ENCODE measurements around the gene HDDC3. TPM values are rescaled to one million over a fixed set of nuclear protein-coding genes. Genes with fewer than 3 reads are reported as not detected.

HDDC3 gene
- total RNA-seq, 1 experiment from 2014 or later, result 26.7 TPM

DNA sequence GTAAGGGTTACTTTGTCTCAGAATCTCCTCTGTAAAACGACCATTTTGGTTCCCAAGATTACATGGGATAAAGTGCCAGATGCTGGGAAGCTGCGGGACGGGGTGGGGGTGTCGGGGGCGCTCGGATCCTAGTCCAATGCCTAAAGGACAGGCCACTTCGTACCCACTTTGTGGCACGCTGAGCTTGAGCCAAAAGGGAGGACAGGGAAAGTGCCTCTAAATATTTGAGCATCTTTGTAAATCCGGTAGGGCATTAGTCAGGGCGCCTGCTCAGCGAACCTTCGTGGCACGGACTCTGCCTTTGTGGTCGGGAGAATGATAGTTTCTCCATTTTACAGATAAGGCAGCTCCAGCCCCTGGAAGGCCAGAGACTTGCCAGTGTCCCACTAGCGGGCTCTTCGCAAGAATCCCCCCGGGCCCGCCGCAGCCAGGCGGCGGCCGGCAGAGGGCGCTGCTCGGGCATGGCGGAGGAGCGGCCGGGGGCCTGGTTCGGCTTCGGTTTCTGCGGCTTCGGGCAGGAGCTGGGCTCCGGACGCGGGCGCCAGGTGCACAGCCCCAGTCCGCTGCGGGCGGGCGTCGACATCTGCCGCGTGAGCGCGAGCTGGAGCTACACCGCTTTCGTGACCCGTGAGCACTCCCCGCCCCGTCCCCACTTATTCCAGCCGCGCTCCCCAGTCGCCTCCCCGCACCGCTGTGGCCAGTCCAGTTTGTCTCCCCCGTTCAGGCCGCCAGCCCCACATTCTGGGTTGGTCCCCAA lies 24.1 kb upstream of the HDDC3 start:
- Mint-ChIP-seq H3K36me3 (ENCODE audit: insufficient read depth, unreplicated experiment) (peaks cover 64% of the 10 kb centered on the region), H3K27ac (ENCODE audit: unreplicated experiment) (peak overlapping the region; percentile 78), H3K4me3 (ENCODE audit: low read depth, unreplicated experiment) (peak overlapping the region; percentile 92), H3K9me3 (ENCODE audit: low read depth, unreplicated experiment) (no peaks in the 10 kb centered on the region), H3K4me1 (ENCODE audit: low read depth, unreplicated experiment) (no peaks in the 10 kb centered on the region), H3K27me3 (ENCODE audit: unreplicated experiment) (no peaks in the 10 kb centered on the region)
- CTCF ChIA-PET, result interaction anchor here (0.7 to 3.2 kb wide), 7 partner anchors 24 to 316 kb away, joined by 3 to 23 read pairs (median 3); partner anchors contain the start of genes HDDC3 and PRC1
- TF ChIP-seq, protein P1, sequence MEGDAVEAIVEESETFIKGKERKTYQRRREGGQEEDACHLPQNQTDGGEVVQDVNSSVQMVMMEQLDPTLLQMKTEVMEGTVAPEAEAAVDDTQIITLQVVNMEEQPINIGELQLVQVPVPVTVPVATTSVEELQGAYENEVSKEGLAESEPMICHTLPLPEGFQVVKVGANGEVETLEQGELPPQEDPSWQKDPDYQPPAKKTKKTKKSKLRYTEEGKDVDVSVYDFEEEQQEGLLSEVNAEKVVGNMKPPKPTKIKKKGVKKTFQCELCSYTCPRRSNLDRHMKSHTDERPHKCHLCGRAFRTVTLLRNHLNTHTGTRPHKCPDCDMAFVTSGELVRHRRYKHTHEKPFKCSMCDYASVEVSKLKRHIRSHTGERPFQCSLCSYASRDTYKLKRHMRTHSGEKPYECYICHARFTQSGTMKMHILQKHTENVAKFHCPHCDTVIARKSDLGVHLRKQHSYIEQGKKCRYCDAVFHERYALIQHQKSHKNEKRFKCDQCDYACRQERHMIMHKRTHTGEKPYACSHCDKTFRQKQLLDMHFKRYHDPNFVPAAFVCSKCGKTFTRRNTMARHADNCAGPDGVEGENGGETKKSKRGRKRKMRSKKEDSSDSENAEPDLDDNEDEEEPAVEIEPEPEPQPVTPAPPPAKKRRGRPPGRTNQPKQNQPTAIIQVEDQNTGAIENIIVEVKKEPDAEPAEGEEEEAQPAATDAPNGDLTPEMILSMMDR (IDR thresholded peaks at IDR 0.05; ENCODE audit: unreplicated experiment), result peak; percentile 90
- intact Hi-C loops (cut with micrococcal nuclease; ENCODE audit: unreplicated experiment), result loop anchor here (5.0 to 10.0 kb wide), 2 partner anchors 76 to 318 kb away; no protein-coding TSS in a partner anchor
- BruUV-seq (replicated peaks), result no TSS peak
- peak; percentile 22 for DNase-seq

DNA sequence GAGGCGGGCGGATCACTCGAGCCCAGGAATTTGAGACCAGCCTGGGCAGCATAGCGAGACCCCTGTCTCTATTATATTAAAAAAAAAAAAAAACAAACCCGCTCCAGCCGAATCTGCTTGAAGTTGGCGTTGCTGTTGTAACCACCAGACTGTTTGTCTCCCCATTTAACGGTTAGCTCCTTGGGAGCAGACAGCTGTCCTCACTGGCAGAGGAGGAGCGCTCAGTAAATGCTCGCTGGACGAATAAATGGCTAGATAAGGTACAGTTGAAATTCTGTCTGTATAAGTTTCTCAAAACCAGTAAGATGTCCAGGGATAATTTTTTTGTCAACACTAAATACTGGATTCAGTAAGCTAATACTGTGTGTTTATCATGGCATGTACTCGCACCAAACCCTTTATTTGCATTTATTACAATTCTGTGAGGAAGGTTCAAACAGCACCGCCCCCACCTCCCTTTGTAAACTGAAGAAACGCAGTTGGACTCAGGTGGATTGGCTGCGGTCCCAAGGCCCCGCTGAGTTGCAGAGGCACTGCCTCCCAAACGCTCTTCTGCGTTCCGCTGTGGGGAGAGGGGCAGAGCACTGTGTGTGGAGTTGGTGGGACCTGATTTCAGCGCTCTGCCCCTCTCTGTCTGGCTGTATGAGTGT lies 23.4 kb upstream of the HDDC3 start:
- intact Hi-C loops (cut with micrococcal nuclease; ENCODE audit: unreplicated experiment), result loop anchor here (5.0 to 10.0 kb wide), 2 partner anchors 77 to 319 kb away; no protein-coding TSS in a partner anchor
- CTCF ChIA-PET, result interaction anchor here (0.7 to 3.2 kb wide), 8 partner anchors 21 to 317 kb away, joined by 3 to 23 read pairs (median 4); partner anchors contain the start of genes HDDC3, PRC1 and UNC45A
- TF ChIP-seq, protein P1 (IDR thresholded peaks at IDR 0.05; ENCODE audit: unreplicated experiment), result no peak
- Mint-ChIP-seq H3K27me3 (ENCODE audit: unreplicated experiment) (no peaks in the 10 kb centered on the region), H3K9me3 (ENCODE audit: low read depth, unreplicated experiment) (no peaks in the 10 kb centered on the region), H3K4me3 (ENCODE audit: low read depth, unreplicated experiment) (peak overlapping the region; percentile 92), H3K4me1 (ENCODE audit: low read depth, unreplicated experiment) (no peaks in the 10 kb centered on the region), H3K36me3 (ENCODE audit: insufficient read depth, unreplicated experiment) (peaks cover 59% of the 10 kb centered on the region), H3K27ac (ENCODE audit: unreplicated experiment) (peak overlapping the region; percentile 78)
- TSS peak; percentile 56 for BruUV-seq (replicated peaks)
- peak; percentile 30 for DNase-seq

DNA sequence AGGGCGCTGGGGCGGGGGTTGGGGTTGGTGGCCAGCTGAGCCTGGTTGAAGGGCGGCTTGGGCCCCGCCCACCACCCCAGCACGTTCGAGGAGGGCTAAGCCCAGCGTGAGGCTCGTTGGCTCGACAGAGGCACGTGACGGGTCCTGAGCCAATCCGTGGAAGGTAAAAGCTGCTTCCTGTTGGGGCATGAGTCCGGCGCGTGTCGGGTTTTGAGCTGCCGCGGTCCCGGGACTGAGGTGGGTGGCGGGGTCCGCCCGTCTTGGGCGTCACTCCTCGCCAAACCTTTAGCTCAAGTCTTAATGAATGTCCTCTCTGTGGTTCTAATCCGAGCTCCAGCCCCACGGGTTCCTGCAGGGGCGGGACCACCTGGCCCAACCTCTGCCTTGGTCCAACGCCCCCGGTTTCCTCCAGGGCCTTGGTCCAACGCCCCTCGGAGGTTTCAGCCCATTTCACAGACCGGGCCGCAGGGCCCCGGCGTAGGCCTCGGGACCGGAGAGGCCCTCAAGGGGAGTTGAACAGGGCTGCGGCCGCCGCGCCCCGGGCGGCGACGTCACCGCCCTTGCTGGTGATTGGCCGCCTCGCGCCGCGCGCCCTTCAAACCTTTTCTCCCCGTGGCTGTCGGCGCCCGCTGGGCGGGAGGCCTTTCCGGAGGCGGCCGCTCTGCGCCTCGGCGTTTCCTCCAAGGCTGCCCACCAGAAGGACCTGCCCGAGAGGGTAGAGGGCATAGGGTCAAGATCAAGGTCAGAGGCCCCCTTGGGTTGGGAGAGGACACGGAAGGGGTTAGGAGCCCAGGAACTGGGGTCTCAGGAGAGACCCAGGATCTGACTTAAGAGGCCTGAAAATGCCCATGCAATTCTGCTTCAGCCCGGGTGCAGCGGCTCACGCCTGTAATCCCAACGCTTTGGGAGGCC lies 22.6 kb upstream of the HDDC3 start, which contains the start of gene RCCD1:
RCCD1 (plus strand) TSS at position 173 of the 912 bp plus-strand sequence. CDS start 1,851 bp downstream, outside the sequence.
- H3K4me3 Mint-ChIP-seq (ENCODE audit: low read depth, unreplicated experiment), result peak within 1 kb of the TSS; percentile 92

More for the DNA sequence above, 22.6 kb upstream of the HDDC3 start, which contains the start of gene RCCD1:
- H3K9me3 Mint-ChIP-seq (ENCODE audit: low read depth, unreplicated experiment), result no peaks in the 10 kb centered on the region
- peak within 1 kb of the TSS; percentile 78 for H3K27ac Mint-ChIP-seq (ENCODE audit: unreplicated experiment)
- no peaks in the 10 kb centered on the region for H3K4me1 Mint-ChIP-seq (ENCODE audit: low read depth, unreplicated experiment)
- H3K36me3 Mint-ChIP-seq (ENCODE audit: insufficient read depth, unreplicated experiment), result peaks cover 59% of the 10 kb centered on the region
- CTCF ChIA-PET, result interaction anchor here (0.7 to 3.2 kb wide), 5 partner anchors 20 to 476 kb away, joined by 3 to 23 read pairs (median 6); partner anchors contain the start of genes HDDC3 and UNC45A
- no peaks in the 10 kb centered on the region for H3K27me3 Mint-ChIP-seq (ENCODE audit: unreplicated experiment)
- TSS peak; percentile 73 for BruUV-seq (replicated peaks)
- peak; percentile 97 for DNase-seq
- intact Hi-C loops (cut with micrococcal nuclease; ENCODE audit: unreplicated experiment), result loop anchor here (5.0 to 10.0 kb wide), 2 partner anchors 77 to 320 kb away; no protein-coding TSS in a partner anchor
- TF ChIP-seq, protein P1 (IDR thresholded peaks at IDR 0.05; ENCODE audit: unreplicated experiment), result no peak

Measured in Calu3 (cell line).